ENCODE measurements around the gene CDC20. TPM values are rescaled to one million over a fixed set of nuclear protein-coding genes. Genes with fewer than 3 reads are reported as not detected.

CDC20 gene
- 123 and 125 TPM in 2 replicates for total RNA-seq (2022)
- percentile 79 among the genes with signal in this experiment for Bru-seq, nascent RNA
- percentile 87 among the genes with signal in this experiment for BruChase-seq, experiment 1, labeled RNA remaining after a 2-hour chase
- percentile 93 among the genes with signal in this experiment for BruChase-seq, experiment 2, labeled RNA remaining after a 6-hour chase
- long read RNA-seq, transcript CDC20-201 (11 exons, 1,675 nt) = major isoform, 319 of 434 reads
- long read RNA-seq, transcript CDC20-202 (10 exons, 1,777 nt) = minor isoform, 62 of 434 reads
- long read RNA-seq, partial matches to known transcripts = 7 of 434 reads
- long read RNA-seq, other reads (novel, unspliced or antisense) = 46 of 434 reads

DNA sequence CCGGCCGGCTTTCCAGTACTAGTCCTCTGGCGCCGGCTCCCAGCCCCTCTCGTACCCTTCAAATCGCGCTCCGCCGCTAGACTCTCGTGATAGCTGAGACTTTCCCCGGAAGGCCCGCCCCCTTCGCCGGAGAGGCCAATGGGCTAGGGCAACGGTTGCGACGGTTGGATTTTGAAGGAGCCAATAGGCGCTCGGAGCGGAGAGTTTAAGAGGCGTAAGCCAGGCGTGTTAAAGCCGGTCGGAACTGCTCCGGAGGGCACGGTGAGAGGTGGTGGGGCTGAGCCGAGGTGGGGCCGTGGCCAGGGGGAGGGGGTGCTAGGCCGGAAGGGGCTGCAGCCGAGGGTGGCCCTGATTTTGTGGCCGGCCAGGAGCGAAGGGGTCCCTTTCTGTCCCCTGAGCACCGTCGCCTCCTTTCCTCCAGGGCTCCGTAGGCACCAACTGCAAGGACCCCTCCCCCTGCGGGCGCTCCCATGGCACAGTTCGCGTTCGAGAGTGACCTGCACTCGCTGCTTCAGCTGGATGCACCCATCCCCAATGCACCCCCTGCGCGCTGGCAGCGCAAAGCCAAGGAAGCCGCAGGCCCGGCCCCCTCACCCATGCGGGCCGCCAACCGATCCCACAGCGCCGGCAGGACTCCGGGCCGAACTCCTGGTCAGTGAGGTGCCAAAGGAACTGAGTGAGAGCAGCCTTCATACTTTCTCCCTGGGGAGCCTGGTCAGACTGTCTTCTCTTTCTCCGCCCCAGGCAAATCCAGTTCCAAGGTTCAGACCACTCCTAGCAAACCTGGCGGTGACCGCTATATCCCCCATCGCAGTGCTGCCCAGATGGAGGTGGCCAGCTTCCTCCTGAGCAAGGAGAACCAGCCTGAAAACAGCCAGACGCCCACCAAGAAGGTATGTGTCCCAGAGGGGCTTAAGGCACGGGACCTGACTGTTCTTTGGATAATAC is at the start of gene CDC20:
Gene CDC20, plus strand, starts transcription at position 236 of the 948 bp plus-strand sequence. Its CDS starts 235 bp downstream, at position 471.
- TF ChIP-seq CTCF (IDR thresholded peaks at IDR 0.05; ENCODE audit: insufficient read depth in 1 of 2, low read depth in 1 of 2, low read length in 1 of 2, severe bottlenecking in 1 of 2, unreplicated experiment in 1 of 2) = no peak

GRCh38 chr1:43309405-43310025 is 49.3 kb upstream of the CDC20 start:
- no peak overlapping the region for H3K4me3 ChIP-seq (ENCODE audit: low read depth, low read length)

More for the DNA sequence above, at the start of gene CDC20:
- peaks cover 55% of the 10 kb centered on the region for H3K36me3 Mint-ChIP-seq (ENCODE audit: insufficient read depth, unreplicated experiment)
- TSS peak; percentile 69 for BruUV-seq (replicated peaks)
- peak within 1 kb of the TSS; percentile 97 for H3K27ac Mint-ChIP-seq (ENCODE audit: unreplicated experiment)
- intact Hi-C loops (cut with micrococcal nuclease; ENCODE audit: unreplicated experiment) = loop anchor here (1.0 to 2.0 kb wide), 6 partner anchors 7 to 132 kb away; partner anchors contain the start of gene C1orf210
- peak; percentile 97 to 98 for DNase-seq
- peaks cover 24% of the 10 kb centered on the region for H3K4me1 ChIP-seq
- H3K4me3 ChIP-seq (ENCODE audit: low read depth, low read length) = peak within 1 kb of the TSS; percentile 96
- peak within 1 kb of the TSS; percentile 93 for H3K4me3 Mint-ChIP-seq (ENCODE audit: unreplicated experiment)
- POLR2A ChIA-PET = interaction anchor here (0.5 to 1.6 kb wide), 12 partner anchors 9 to 617 kb away, joined by 3 to 20 read pairs (median 8); partner anchors contain the start of genes C1orf210, ELOVL1, HYI and MED8
- CTCF ChIA-PET = interaction anchor here (1.0 to 2.1 kb wide), 7 partner anchors 8 to 132 kb away, joined by 3 to 36 read pairs (median 14); partner anchors contain the start of genes C1orf210 and ELOVL1
- H3K36me3 ChIP-seq (ENCODE audit: control insufficient read depth, insufficient read depth, low read length) = peaks cover 5% of the 10 kb centered on the region
- peaks cover 27% of the 10 kb centered on the region for H3K4me1 Mint-ChIP-seq (ENCODE audit: low read depth, unreplicated experiment)
- H3K27me3 ChIP-seq (replicated peaks; ENCODE audit: control insufficient read depth, insufficient read depth, low read length) = no peaks in the 10 kb centered on the region
- no peaks in the 10 kb centered on the region for H3K9me3 ChIP-seq
- H3K9me3 Mint-ChIP-seq (ENCODE audit: unreplicated experiment) = no peaks in the 10 kb centered on the region
- H3K27me3 Mint-ChIP-seq (ENCODE audit: insufficient read depth, unreplicated experiment) = no peaks in the 10 kb centered on the region

More at GRCh38 chr1:43309405-43310025, 49.3 kb upstream of the CDC20 start:
- ChIA-PET CTCF (interaction anchor here (0.5 kb wide), 1 partner anchor 69 kb away, joined by 5 read pairs; no protein-coding TSS in a partner anchor), POLR2A (no interaction called here)
- no peaks in the 10 kb centered on the region for H3K36me3 ChIP-seq (ENCODE audit: control insufficient read depth, insufficient read depth, low read length)
- no peaks in the 10 kb centered on the region for H3K9me3 ChIP-seq
- no peaks in the 10 kb centered on the region for H3K4me1 ChIP-seq
- TF ChIP-seq CTCF (IDR thresholded peaks at IDR 0.05; ENCODE audit: insufficient read depth in 1 of 2, low read depth in 1 of 2, low read length in 1 of 2, severe bottlenecking in 1 of 2, unreplicated experiment in 1 of 2) = no peak
- no peaks in the 10 kb centered on the region for H3K36me3 Mint-ChIP-seq (ENCODE audit: insufficient read depth, unreplicated experiment)
- BruUV-seq (replicated peaks) = no TSS peak
- no peaks in the 10 kb centered on the region for H3K27me3 ChIP-seq (replicated peaks; ENCODE audit: control insufficient read depth, insufficient read depth, low read length)
- no peak overlapping the region for H3K27ac Mint-ChIP-seq (ENCODE audit: unreplicated experiment)
- no peak overlapping the region for H3K4me3 Mint-ChIP-seq (ENCODE audit: unreplicated experiment)
- no peaks in the 10 kb centered on the region for H3K4me1 Mint-ChIP-seq (ENCODE audit: low read depth, unreplicated experiment)
- no peaks in the 10 kb centered on the region for H3K9me3 Mint-ChIP-seq (ENCODE audit: unreplicated experiment)
- H3K27me3 Mint-ChIP-seq (ENCODE audit: insufficient read depth, unreplicated experiment) = no peaks in the 10 kb centered on the region
- intact Hi-C loops (cut with micrococcal nuclease; ENCODE audit: unreplicated experiment) = no loop called here
- DNase-seq = no peak

Data from Caco-2 (cell line).